Vagina (tissue), 2 donors: Measurements from ENCODE around the gene SYTL5.

Experiments
- POLR2A ChIP-seq, 2 donors: fragments of 450-650 bp; IDR thresholded peaks; one replicate each; pipeline ENCODE4 v1.6.1; 2017; ENCODE audit warnings: antibody characterized with exemption in 2 of 2, mild to moderate bottlenecking in 2 of 2, moderate library complexity in 2 of 2
- POLR2AphosphoS5 ChIP-seq, 2 donors: sonication (generic); formaldehyde crosslinking; IDR thresholded peaks; one replicate each; pipeline ENCODE4 v1.9.0; 2017; ENCODE audit warnings: antibody characterized with exemption in 2 of 2, mild to moderate bottlenecking in 2 of 2, low read depth in 1 of 2; ENCODE audit not compliant: insufficient read depth in 1 of 2
- TF ChIP-seq, protein P1 (sequence below), 3 experiments: fragments of 450-650 bp in 2 of 3; fragments of 200-600 bp in 1 of 3; sonication (generic) in 1 of 3; IDR thresholded peaks; one replicate each; pipeline ENCODE4 v1.5.1; 2017 to 2019; ENCODE audit warnings: antibody characterized with exemption in 3 of 3, mild to moderate bottlenecking in 2 of 3, moderate library complexity in 2 of 3

DNA sequence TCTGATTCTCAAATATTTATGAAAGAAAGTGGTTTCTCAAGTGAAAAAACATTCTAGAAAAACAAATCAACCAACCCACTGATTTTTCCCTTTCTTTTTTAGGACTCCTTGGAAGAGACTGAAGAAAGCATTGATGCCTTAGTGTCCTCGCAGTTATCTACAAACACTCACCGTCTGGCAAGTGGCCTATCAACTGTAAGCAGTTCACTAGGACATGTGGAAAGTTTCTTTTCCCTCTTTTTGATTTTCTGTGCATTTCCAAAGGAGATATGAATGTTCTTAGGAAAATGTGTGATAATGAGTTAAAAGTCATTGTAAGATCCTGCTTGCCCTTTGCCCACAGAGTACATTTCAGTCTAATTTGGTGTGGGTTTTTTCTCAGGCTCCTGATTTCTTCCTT lies 95.9 kb downstream of the SYTL5 start:
- TF ChIP-seq, protein P1, sequence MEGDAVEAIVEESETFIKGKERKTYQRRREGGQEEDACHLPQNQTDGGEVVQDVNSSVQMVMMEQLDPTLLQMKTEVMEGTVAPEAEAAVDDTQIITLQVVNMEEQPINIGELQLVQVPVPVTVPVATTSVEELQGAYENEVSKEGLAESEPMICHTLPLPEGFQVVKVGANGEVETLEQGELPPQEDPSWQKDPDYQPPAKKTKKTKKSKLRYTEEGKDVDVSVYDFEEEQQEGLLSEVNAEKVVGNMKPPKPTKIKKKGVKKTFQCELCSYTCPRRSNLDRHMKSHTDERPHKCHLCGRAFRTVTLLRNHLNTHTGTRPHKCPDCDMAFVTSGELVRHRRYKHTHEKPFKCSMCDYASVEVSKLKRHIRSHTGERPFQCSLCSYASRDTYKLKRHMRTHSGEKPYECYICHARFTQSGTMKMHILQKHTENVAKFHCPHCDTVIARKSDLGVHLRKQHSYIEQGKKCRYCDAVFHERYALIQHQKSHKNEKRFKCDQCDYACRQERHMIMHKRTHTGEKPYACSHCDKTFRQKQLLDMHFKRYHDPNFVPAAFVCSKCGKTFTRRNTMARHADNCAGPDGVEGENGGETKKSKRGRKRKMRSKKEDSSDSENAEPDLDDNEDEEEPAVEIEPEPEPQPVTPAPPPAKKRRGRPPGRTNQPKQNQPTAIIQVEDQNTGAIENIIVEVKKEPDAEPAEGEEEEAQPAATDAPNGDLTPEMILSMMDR (IDR thresholded peaks at IDR 0.05), result no peak
- no peak for TF ChIP-seq POLR2AphosphoS5 (IDR thresholded peaks at IDR 0.05; ENCODE audit: insufficient read depth in 1 of 2, low read depth in 1 of 2)
- TF ChIP-seq POLR2A (IDR thresholded peaks at IDR 0.05), result no peak
